Right atrium auricular region (tissue), 2 donors: ENCODE measurements around the gene L3MBTL4. TPM values are rescaled to one million over a fixed set of nuclear protein-coding genes. Genes with fewer than 3 reads are reported as not detected.
"Not testable (repeated sequence)": the region's sequence is repeated elsewhere in the genome, so short reads cannot be mapped to it uniquely, and the experiment has no call there.

Source experiments
- DNase-seq: peaks from one replicate; pipeline ENCODE4 v3.0.0-alpha.2; 2019; ENCODE audit warnings: low spot score
- H3K27ac ChIP-seq, 2 donors: fragments of 200-600 bp; sonication (generic); 1 replicate in 1 of 2; 2 replicates in 1 of 2; pipeline ENCODE4 v1.5.1; 2016 to 2019
- H3K27me3 ChIP-seq, 2 donors: fragments of 200-600 bp; sonication (generic); one replicate each; pipeline versions ENCODE4 v1.5.1 to v1.6.0; 2017 to 2019
- H3K36me3 ChIP-seq: fragments of 200-600 bp; sonication (generic); one replicate; pipeline ENCODE4 v1.5.1; 2016
- H3K4me1 ChIP-seq, 2 donors: fragments of 200-600 bp; sonication (generic); one replicate each; pipeline versions ENCODE4 v1.5.1 to v1.6.0; 2017 to 2019
- H3K4me3 ChIP-seq, 2 donors: fragments of 200-600 bp; sonication (generic); 1 replicate in 1 of 2; 2 replicates in 1 of 2; pipeline ENCODE4 v1.5.1; 2017 to 2019; ENCODE audit warnings: mild to moderate bottlenecking in 1 of 2, moderate library complexity in 1 of 2
- H3K9me3 ChIP-seq, 2 donors: fragments of 200-600 bp; sonication (generic); one replicate each; pipeline ENCODE4 v1.5.1; 2019
- total RNA-seq, 2 donors: library from RNA; depleted of rRNA; stranded (reverse); fragments of >200 nt; gene quantifications; one replicate each; pipeline ENCODE4 v1.1.0, GENCODE V29; 2016
- TF ChIP-seq, protein P1 (sequence below), 2 donors: fragments of 200-600 bp; sonication (generic); IDR thresholded peaks; one replicate each; pipeline ENCODE4 v1.5.1; 2019; ENCODE audit warnings: antibody characterized with exemption in 2 of 2

Gene L3MBTL4
- total RNA-seq, 2 donors from 2014 or later = 6.6 to 10.5 TPM

DNA sequence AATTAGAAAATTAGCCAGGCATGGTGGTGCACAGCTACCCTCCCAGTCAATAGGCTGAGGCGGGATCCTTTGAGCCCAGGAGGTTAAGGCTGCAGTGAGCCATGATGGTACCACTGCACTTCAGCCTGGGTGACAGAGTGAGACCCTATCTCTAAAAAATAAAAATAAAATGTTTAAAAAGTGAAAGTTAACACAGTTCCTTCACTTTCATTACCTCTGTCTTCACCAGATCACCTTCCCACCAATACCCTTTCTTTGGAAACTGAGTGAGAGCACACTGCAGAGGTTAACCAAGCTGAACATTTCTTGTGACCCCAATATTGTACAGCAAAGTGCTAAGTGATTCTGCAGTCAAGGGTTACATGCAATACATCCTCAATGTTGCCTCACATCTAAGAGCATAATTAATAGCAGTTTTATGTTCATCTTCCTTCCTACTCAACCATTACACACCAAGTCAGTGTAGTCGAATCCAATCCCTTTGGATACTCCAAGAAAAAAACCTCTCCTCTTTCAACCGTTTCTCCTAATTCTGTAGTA, 1.7 kb downstream of the L3MBTL4 start:
- H3K27me3 ChIP-seq = no peaks in the 10 kb centered on the region
- peak overlapping the region in 1 of 2 donors; percentile 69 for H3K4me3 ChIP-seq
- TF ChIP-seq, protein P1, sequence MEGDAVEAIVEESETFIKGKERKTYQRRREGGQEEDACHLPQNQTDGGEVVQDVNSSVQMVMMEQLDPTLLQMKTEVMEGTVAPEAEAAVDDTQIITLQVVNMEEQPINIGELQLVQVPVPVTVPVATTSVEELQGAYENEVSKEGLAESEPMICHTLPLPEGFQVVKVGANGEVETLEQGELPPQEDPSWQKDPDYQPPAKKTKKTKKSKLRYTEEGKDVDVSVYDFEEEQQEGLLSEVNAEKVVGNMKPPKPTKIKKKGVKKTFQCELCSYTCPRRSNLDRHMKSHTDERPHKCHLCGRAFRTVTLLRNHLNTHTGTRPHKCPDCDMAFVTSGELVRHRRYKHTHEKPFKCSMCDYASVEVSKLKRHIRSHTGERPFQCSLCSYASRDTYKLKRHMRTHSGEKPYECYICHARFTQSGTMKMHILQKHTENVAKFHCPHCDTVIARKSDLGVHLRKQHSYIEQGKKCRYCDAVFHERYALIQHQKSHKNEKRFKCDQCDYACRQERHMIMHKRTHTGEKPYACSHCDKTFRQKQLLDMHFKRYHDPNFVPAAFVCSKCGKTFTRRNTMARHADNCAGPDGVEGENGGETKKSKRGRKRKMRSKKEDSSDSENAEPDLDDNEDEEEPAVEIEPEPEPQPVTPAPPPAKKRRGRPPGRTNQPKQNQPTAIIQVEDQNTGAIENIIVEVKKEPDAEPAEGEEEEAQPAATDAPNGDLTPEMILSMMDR (IDR thresholded peaks at IDR 0.05) = no peak
- H3K27ac ChIP-seq = peak overlapping the region in 1 of 2 donors; percentile 88
- DNase-seq = no peak
- peaks cover 0 to 17% of the 10 kb centered on the region in 2 donors for H3K4me1 ChIP-seq
- H3K9me3 ChIP-seq = no peaks in the 10 kb centered on the region
- H3K36me3 ChIP-seq = no peaks in the 10 kb centered on the region

DNA sequence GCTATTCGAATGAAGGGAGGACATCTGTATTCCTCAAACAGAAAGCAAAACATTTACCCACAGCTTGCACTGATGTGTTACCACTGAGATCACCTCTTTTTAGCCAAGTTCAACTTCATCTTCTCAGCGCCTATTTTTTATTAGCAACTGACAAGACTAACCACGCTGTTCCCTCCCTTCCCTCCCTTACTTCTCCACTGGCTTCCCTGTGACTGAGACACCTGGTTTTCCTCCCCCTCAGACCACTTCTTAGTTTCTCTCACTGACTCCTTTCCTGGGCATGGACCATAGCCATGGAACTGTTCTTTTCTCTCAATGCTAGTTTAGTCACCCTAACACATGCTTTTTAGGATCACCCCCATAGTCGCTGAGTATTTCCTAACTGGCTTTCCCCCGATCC, 3.3 kb downstream of the L3MBTL4 start:
- Histone ChIP-seq H3K27me3 (no peaks in the 10 kb centered on the region), H3K27ac (peak overlapping the region in 1 of 2 donors; percentile 24), H3K4me1 (peaks cover 0 to 17% of the 10 kb centered on the region in 2 donors), H3K4me3 (no peak overlapping the region), H3K9me3 (no peaks in the 10 kb centered on the region), H3K36me3 (no peaks in the 10 kb centered on the region)
- TF ChIP-seq, protein P1 (IDR thresholded peaks at IDR 0.05) = no peak
- DNase-seq = no peak

DNA sequence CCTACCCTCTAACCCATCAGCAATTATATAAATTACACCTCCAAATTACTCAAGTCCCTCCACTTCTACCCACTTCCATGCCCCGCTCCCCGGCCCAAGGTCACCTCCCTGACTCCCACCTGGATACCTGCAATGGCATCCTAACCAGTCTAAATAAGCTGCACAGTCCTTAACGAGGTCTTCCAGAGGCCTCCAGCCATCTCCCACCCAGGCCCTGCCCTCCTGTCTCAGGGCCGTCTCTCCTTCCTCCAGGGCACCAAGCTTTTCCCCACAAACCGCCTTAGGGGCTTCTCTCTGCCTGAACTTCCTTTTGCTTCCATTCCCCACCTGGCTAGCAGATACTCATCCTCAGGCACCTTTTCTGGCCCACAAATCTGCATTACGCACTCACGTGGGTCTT, 4.8 kb downstream of the L3MBTL4 start:
- Histone ChIP-seq H3K27me3 (no peaks in the 10 kb centered on the region), H3K4me3 (no peak overlapping the region), H3K36me3 (no peaks in the 10 kb centered on the region), H3K27ac (no peak overlapping the region), H3K9me3 (no peaks in the 10 kb centered on the region), H3K4me1 (peaks cover 0 to 22% of the 10 kb centered on the region in 2 donors)
- no peak for DNase-seq
- TF ChIP-seq, protein P1 (IDR thresholded peaks at IDR 0.05) = no peak

DNA sequence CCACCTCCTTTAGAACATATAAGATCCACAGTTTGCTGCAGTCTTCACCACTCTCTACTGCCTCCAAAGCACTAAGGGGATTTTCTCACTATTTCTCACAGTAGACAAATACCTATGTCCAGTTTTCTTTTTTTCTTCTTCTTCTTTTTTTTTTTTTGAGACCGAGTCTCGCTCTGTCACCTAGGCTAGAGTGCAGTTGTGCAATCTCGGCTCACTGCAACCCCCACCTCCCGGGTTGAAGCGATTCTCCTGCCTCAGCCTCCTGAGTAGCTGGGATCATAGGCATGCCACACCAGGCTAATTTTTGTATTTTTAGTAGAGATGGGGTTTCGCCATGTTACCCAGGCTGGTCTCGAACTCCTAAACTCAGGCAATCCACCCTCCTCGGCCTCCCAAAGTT, 6.2 kb downstream of the L3MBTL4 start:
- not testable (repeated sequence) for H3K36me3 ChIP-seq, H3K27me3 ChIP-seq, H3K27ac ChIP-seq, H3K4me3 ChIP-seq, DNase-seq, H3K9me3 ChIP-seq
- H3K4me1 ChIP-seq = peaks cover 0 to 18% of the 10 kb centered on the region in 2 donors

DNA sequence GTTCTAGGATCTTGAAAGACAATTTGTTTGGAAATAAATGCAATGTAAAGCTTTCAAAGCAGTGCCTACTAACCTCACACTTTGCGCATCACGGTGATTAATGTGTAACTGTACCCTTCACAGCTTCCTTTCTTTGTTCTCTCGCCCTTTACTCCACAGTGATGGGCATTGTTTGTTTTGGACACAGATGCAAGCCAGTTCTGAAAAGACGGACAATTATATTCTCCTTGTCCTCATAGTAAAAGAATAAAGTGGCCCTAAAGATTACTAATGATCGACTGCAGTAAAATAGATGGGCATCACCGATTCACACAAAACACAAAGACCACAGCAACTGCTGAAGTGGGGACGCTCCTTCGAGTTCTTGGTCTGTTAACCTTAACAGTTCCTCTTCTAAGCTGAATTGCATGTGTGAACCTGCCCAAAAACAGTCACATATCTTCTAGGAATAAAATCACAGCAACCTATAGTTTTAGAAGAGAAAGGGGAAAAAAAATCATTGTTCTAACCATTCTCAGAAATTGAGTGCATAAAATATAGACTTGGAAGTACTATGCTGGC, 7.7 kb downstream of the L3MBTL4 start:
- peaks cover 0 to 6% of the 10 kb centered on the region in 2 donors for H3K4me1 ChIP-seq
- TF ChIP-seq, protein P1 (IDR thresholded peaks at IDR 0.05) = no peak
- H3K36me3 ChIP-seq = no peaks in the 10 kb centered on the region
- H3K27me3 ChIP-seq = no peaks in the 10 kb centered on the region
- H3K27ac ChIP-seq = no peak overlapping the region
- no peak for DNase-seq
- H3K4me3 ChIP-seq = no peak overlapping the region
- H3K9me3 ChIP-seq = no peaks in the 10 kb centered on the region

DNA sequence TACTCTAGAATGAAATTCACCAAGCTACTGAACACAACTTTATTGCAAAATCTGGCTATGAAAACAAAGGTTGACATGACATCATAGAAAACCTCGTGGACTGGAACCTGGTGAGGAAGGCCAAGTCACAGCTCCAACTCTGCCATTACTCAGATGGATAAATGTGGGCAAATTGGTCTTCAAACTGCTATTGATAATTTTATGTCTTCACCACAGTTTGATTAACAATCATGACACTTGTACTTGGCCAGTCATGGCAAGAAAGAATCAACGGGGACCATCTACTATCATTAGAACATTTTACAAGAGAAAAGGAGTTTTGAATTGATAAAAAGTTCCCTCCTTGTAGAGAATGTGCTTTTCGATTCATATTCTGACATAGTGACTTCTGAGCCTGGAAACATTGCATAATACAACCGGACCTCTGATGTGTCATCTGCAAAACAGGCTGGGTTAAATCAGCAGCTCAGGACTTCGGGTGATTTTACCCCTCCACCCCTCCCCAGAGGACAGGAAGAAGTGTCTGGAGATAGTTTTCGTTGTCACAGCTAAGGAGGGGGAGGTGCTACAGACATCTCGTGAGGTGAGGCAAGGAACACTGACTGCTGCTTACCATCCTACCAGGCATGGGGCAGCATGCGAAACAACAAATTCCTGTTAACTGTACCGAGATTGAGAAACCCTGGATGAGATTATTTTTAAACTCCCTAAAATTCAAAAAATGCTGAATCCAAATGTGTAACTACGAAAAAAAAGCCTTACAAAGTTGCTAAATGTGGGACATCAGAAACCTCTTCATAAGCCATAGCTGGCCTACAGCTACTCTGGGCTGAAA, 8.4 kb downstream of the L3MBTL4 start:
- H3K4me1 ChIP-seq = peaks cover 0 to 6% of the 10 kb centered on the region in 2 donors
- no peaks in the 10 kb centered on the region for H3K27me3 ChIP-seq
- TF ChIP-seq, protein P1 (IDR thresholded peaks at IDR 0.05) = no peak
- no peaks in the 10 kb centered on the region for H3K36me3 ChIP-seq
- no peak overlapping the region for H3K27ac ChIP-seq
- H3K4me3 ChIP-seq = no peak overlapping the region
- no peaks in the 10 kb centered on the region for H3K9me3 ChIP-seq
- no peak for DNase-seq
